ENCODE measurements around the gene DCTN2.

Gene DCTN2

DNA sequence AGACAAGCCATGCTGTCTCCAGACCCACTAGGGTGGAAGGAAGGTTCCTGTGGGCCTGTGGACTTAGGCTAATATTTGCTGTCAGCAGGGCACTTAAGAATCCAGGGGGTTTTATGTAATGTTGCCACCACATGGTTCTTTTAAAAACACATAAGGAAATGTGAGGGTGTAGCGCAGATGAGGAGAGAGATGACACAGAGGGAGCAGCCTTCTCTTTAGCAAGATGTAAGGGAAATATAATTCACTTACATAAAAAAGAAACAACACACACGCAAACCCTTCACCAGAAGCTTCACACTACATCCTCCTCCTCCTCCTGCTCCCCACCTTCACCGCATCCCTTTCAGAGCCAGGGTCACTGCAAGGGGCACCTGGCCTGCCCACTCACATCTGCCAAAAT is 39.1 kb upstream of the DCTN2 start:
- no peak overlapping the region for H3K4me2 ChIP-seq
- H3K4me1 ChIP-seq: peaks cover 11% of the 10 kb centered on the region
- no peak overlapping the region for H3K9ac ChIP-seq
- H3K4me3 ChIP-seq: no peak overlapping the region
- no peaks in the 10 kb centered on the region for H3K36me3 ChIP-seq
- TF ChIP-seq Cebpa-rat (IDR thresholded peaks at IDR 0.05): no peak
- no peaks in the 10 kb centered on the region; the same call in 1 of the 2 replicates for H3K9me3 ChIP-seq
- no peaks in the 10 kb centered on the region for H4K20me1 ChIP-seq
- H3K27ac ChIP-seq: no peak overlapping the region
- H3K27me3 ChIP-seq: peaks cover 18% of the 10 kb centered on the region

DNA sequence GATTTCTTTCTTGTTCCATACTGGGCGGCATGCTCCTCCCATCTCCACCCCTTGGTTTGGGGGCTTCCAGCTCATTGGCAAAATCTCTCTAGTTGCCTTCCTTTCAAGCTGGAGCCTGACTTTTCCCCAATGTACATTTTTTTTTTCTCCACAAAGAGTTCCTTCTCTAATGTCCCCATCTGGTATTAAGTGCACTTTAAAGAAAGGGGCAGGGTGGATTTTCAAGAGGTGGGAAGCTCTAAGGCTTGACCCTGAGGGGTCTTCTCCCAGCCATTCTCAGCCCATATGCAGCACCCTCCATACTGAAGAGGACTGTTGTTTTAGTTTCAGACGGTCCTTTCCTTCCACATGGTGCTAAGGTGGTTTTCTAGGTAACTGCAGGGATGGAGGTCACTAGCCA is 38.2 kb upstream of the DCTN2 start:
- Histone ChIP-seq H3K27ac (no peak overlapping the region), H4K20me1 (no peaks in the 10 kb centered on the region), H3K4me3 (no peak overlapping the region), H3K27me3 (peaks cover 8% of the 10 kb centered on the region; the same call in 1 of the 2 replicates), H3K9ac (no peak overlapping the region), H3K4me1 (peaks cover 1% of the 10 kb centered on the region), H3K36me3 (no peaks in the 10 kb centered on the region), H3K9me3 (no peaks in the 10 kb centered on the region), H3K4me2 (no peak overlapping the region)
- no peak for TF ChIP-seq Cebpa-rat (IDR thresholded peaks at IDR 0.05)

DNA sequence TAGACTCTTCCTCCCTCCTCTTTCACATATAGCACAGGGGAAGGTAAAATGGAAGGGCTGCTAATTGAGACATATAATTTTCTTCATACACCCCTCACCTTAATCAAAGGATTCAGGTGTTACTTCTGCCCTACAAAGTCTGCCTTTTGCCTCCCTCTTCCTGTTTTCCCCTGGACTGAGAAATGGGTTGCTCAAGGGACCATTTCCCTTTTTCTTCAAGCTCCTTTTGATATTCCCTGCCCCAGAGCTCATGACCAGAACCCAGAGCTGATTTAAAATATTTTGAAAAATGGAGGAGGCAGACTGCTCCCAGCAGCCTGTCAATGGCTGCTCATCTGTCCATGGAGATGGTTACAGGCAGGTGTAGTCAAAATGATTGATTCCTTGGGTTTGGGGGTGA is 37.7 kb upstream of the DCTN2 start:
- Histone ChIP-seq H3K4me1 (no peaks in the 10 kb centered on the region), H3K4me2 (no peak overlapping the region), H3K4me3 (no peak overlapping the region), H3K9me3 (no peaks in the 10 kb centered on the region), H3K27ac (no peak overlapping the region), H3K36me3 (no peaks in the 10 kb centered on the region), H3K9ac (no peak overlapping the region), H4K20me1 (no peaks in the 10 kb centered on the region), H3K27me3 (0 out of 2 replicates have a peak, but pooled peaks cover 8% of the 10 kb centered on the region)
- TF ChIP-seq Cebpa-rat (IDR thresholded peaks at IDR 0.05): no peak

DNA sequence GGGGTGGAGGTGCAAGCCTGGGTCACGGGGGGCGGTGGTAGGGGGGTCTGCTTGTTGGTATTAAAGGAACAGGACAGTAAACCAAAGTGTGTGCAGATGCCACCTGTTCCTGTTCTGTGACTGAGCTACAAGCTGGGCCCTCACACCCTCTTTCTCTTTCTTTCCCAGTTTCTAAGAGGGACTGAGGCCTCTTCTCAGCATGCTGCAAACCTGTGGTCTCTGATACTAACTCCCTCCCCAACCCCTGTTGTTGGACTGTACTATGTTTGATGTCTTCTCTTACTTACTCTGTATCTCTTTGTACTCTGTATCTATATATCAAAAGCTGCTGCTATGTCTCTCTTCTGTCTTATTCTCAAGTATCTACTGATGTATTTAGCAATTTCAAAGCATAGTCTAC is 37.1 kb upstream of the DCTN2 start:
- Histone ChIP-seq H3K4me2 (no peak overlapping the region), H4K20me1 (no peaks in the 10 kb centered on the region)
- TF ChIP-seq Cebpa-rat (IDR thresholded peaks at IDR 0.05): no peak

DNA sequence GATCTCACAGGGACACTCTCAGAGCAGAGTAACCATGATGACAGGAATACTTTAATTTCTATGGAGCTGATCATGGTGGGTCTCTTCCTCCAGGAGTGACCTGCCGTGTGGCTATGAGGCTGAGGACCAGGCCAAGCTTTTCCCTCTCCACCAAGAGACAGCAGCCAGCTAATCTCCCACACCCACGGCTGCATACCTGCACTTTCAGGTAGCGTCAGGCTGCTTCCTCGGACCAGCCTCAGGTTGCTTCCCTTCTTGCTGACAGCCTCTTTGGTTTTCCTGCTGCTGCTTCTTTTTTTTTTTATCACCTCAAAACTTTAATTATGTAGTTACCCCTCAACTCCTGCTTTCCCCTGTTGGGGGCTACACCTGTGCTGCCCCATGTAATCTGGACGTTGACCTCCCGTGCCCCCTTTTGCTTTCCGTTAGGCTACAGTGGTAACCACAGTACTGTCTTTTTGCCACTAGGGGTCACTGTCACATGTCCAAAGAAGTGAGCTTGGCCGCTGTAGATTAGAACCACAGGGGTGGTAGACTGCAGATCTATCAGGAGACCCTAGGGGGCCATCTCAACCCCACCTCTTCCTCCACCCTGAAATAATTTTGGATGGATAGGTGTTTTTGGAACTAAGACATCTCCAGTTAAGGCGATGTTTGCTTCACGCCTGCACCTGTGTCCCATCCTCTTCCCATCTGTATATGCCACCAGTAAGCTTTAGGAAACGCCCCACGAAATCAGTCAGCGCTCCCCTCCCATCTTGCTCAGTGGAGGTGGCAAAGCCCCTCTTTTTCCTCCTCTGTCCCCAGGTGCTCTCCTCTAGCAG is 36.2 kb upstream of the DCTN2 start:
- no peaks in the 10 kb centered on the region for H3K4me1 ChIP-seq
- no peaks in the 10 kb centered on the region for H3K9me3 ChIP-seq
- no peak overlapping the region for H3K4me2 ChIP-seq
- H3K9ac ChIP-seq: no peak overlapping the region
- H3K27ac ChIP-seq: no peak overlapping the region
- no peaks in the 10 kb centered on the region for H4K20me1 ChIP-seq
- TF ChIP-seq Cebpa-rat (IDR thresholded peaks at IDR 0.05): no peak
- H3K4me3 ChIP-seq: no peak overlapping the region
- H3K27me3 ChIP-seq: 0 out of 2 replicates have a peak, but pooled peaks cover 8% of the 10 kb centered on the region
- H3K36me3 ChIP-seq: no peaks in the 10 kb centered on the region

More for the DNA sequence above, 37.1 kb upstream of the DCTN2 start:
- Histone ChIP-seq H3K9me3 (no peaks in the 10 kb centered on the region), H3K27me3 (0 out of 2 replicates have a peak, but pooled peaks cover 8% of the 10 kb centered on the region), H3K4me3 (no peak overlapping the region), H3K27ac (no peak overlapping the region), H3K4me1 (no peaks in the 10 kb centered on the region), H3K9ac (no peak overlapping the region), H3K36me3 (no peaks in the 10 kb centered on the region)

DNA sequence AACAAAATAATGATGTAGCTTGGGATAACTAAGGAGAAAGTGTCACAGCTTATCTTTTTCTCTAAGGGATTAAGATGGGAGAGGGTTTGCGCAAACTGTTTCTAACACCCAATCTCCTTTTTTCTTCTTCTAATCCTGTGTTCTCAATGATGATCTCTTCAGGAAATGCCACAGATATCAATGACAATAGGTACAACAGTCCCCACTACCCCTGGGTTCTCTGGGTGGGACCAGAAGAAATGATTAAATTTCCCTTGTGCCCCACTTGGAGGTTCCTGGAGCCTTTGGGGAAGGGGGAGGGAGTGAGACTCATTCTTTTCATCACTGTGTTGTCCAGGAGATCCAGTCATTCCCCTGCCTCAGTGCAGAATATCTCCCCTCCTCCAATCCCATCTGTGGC is 35.4 kb upstream of the DCTN2 start:
- Histone ChIP-seq H4K20me1 (no peaks in the 10 kb centered on the region), H3K27me3 (0 out of 2 replicates have a peak, but pooled peaks cover 8% of the 10 kb centered on the region), H3K4me2 (no peak overlapping the region), H3K4me1 (no peaks in the 10 kb centered on the region), H3K4me3 (no peak overlapping the region), H3K27ac (no peak overlapping the region), H3K9ac (no peak overlapping the region), H3K9me3 (no peaks in the 10 kb centered on the region), H3K36me3 (no peaks in the 10 kb centered on the region)
- no peak for TF ChIP-seq Cebpa-rat (IDR thresholded peaks at IDR 0.05)

DNA sequence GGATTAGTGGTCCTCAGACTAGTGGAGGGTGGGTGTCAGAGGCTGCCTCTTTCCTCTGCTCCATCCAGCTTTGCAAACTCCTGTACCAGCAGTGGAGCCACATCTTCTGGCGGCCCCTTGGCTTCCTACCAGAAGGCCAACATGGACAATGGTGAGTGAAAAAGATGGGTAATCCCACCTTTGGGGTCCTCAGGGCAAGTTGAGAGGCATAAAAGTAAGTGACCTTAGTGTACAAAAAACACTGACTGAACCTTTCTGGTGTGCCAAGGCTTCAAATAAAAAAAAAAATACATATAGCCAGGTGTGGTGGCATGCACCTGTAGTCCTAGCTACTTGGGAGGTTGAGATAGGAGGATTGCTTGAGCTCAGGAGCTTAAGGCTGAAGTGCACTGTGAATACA is 34.8 kb upstream of the DCTN2 start:
- Histone ChIP-seq H4K20me1 (no peaks in the 10 kb centered on the region), H3K4me1 (no peaks in the 10 kb centered on the region), H3K4me2 (no peak overlapping the region), H3K36me3 (no peaks in the 10 kb centered on the region), H3K9ac (no peak overlapping the region), H3K4me3 (no peak overlapping the region), H3K27ac (no peak overlapping the region), H3K9me3 (no peaks in the 10 kb centered on the region), H3K27me3 (0 out of 2 replicates have a peak, but pooled peaks cover 8% of the 10 kb centered on the region)
- TF ChIP-seq Cebpa-rat (IDR thresholded peaks at IDR 0.05): no peak

DNA sequence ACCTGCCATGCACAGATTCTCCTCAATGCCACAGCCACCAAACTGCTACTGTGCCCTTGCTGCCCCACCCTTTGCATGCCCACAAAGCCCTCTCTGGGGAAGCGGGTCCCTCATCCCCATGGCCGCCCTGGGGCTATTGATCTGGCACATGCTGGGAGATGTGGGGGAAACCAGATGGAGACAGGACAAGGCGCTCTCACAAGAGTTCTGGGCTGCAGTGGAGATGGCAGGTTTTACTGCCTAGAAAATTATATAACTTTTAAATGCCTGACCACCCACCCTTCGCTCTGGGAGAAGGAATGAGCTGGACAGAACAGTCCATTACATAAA is 33.4 kb upstream of the DCTN2 start:
- Histone ChIP-seq H3K27me3 (0 out of 2 replicates have a peak, but pooled peaks cover 8% of the 10 kb centered on the region), H3K27ac (no peak overlapping the region), H3K9me3 (no peaks in the 10 kb centered on the region), H3K9ac (no peak overlapping the region), H3K4me1 (no peaks in the 10 kb centered on the region), H3K4me3 (no peak overlapping the region), H3K4me2 (no peak overlapping the region), H4K20me1 (no peaks in the 10 kb centered on the region), H3K36me3 (no peaks in the 10 kb centered on the region)
- TF ChIP-seq Cebpa-rat (IDR thresholded peaks at IDR 0.05): no peak

DNA sequence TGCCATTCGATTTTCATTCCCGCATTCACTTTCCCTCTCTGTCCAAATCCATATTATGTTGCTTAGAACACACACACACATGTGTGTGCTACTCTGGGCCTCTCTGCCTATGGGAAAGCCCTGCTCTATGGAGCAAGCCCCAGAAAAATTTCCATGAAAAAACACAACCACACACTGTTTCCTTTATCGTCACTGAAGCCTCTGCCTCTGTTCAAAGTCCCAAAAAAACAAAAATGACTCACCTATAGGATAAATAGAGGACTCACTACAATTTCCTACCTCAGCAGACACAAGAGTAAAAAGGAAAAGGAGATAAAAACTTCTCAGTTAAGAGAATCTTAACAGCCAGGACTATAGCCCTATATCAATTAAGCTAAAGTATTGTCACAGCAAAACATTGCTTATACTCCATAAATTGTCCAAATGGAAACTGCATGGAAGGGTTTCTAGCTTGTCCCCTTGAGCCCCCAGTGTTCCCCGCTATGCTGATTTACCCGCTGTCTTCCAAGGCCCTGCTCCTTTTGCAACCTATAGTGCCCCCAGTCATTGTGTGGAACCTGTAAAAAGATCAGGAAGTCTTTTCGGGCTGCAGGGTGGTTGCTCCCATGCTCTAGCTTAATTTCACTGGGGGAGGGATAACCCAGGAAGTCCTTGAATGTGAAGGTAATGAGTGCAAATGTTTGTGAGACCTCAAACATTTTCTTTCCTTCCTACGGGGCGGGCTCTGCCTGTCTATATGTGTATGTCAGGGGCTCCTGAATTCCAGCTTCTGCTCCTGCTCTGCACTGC is 32.9 kb upstream of the DCTN2 start:
- H4K20me1 ChIP-seq: no peaks in the 10 kb centered on the region
- H3K4me3 ChIP-seq: no peak overlapping the region
- no peak overlapping the region for H3K9ac ChIP-seq
- no peaks in the 10 kb centered on the region for H3K36me3 ChIP-seq
- H3K4me1 ChIP-seq: no peaks in the 10 kb centered on the region
- 0 out of 2 replicates have a peak, but pooled peaks cover 6% of the 10 kb centered on the region for H3K27me3 ChIP-seq
- no peaks in the 10 kb centered on the region for H3K9me3 ChIP-seq
- no peak for TF ChIP-seq Cebpa-rat (IDR thresholded peaks at IDR 0.05)
- H3K4me2 ChIP-seq: no peak overlapping the region
- H3K27ac ChIP-seq: no peak overlapping the region

DNA sequence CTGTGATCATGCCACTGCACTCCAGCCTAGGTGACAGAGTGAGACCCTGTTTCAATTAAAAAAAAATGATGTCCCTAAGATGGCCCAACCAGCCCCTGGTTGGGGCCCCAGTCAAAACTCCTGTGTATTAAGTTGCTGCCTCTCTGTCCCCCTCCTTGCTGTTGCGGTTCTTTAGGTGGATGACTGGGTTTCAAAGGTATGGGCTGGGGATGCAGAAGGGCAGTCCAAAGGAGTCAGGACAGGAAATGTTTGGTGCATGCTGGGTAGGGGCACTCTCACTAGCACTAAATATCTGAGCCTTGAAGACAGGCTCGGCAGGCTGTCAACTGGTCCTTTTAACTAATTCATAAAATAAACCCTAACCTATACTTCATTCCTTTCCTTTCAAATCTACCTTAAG is 32.0 kb upstream of the DCTN2 start:
- H3K27ac ChIP-seq: no peak overlapping the region
- H3K4me3 ChIP-seq: no peak overlapping the region
- no peak for TF ChIP-seq Cebpa-rat (IDR thresholded peaks at IDR 0.05)
- H3K4me1 ChIP-seq: no peaks in the 10 kb centered on the region
- no peak overlapping the region for H3K4me2 ChIP-seq
- H4K20me1 ChIP-seq: no peaks in the 10 kb centered on the region
- H3K36me3 ChIP-seq: no peaks in the 10 kb centered on the region
- H3K9ac ChIP-seq: no peak overlapping the region
- H3K27me3 ChIP-seq: no peaks in the 10 kb centered on the region
- no peaks in the 10 kb centered on the region for H3K9me3 ChIP-seq
